ENCODE measurements around the gene DARS1. TPM values are rescaled to one million over a fixed set of nuclear protein-coding genes. Genes with fewer than 3 reads are reported as not detected.

Gene DARS1
- total RNA-seq, 4 donors from 2014 or later, result 115 to 176 (median 156) TPM

DNA sequence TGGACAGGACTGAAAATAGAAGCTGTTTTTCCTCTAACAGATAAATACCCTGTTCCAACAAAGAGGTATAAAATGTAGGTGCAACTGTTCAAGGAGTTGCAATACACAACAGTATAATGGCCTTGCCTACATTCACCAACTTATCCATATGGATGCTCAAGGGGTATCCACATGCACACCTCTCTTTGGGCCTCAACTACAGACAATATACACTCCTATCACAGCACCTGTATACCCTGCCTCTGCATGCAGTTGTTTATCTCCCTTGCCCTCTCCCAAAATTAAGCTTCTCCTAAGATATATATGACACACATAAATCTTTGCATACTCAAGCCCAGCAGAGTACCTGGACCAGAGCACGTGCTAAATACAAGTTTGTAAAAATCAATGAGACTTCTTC is 37.3 kb downstream of the DARS1 start:
- WGBS, 2 donors (ENCODE audit: low coverage in 1 of 2), result 100% methylated on average over 1 of the region's 1 CpG; no CpG with 5 or more reads in 1 of the 2 donors
- no peak for ATAC-seq
- no peak overlapping the region for H3K27ac ChIP-seq
- H3K4me3 ChIP-seq, result no peak overlapping the region
- H3K4me1 ChIP-seq, result peaks cover 0 to 47% (median 3%) of the 10 kb centered on the region in 3 donors
- no peaks in the 10 kb centered on the region for H3K9me3 ChIP-seq
- H3K36me3 ChIP-seq, result no peaks in the 10 kb centered on the region
- no peak for TF ChIP-seq POLR2AphosphoS5 (IDR thresholded peaks at IDR 0.05)
- no peak for TF ChIP-seq POLR2A (IDR thresholded peaks at IDR 0.05)
- no peak for TF ChIP-seq EP300 (IDR thresholded peaks at IDR 0.05)
- no peak for TF ChIP-seq CTCF (IDR thresholded peaks at IDR 0.05)
- no peaks in the 10 kb centered on the region for H3K27me3 ChIP-seq

DNA sequence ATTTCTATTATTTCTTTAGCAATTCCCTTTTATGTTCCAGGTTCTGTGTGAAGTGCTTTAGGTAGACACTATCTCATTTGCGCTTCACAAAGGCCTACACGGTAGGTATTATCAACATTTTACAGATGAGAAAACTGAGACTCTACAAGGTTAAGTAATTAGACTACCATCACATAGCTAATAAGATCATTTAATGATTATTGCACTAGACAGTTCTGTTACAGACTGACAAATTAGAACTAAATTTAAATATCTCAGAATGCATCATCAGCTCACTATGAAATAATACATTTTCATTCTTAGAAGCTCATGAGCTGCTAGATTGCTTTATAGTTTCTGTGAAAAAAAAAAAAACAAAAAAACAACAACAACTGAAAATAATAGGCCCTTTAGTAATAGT is 37.9 kb downstream of the DARS1 start:
- H3K36me3 ChIP-seq, result peaks cover 0 to 6% of the 10 kb centered on the region in 2 donors
- H3K4me1 ChIP-seq, result peaks cover 0 to 47% (median 3%) of the 10 kb centered on the region in 3 donors
- TF ChIP-seq CTCF (IDR thresholded peaks at IDR 0.05) (no peak), EP300 (IDR thresholded peaks at IDR 0.05) (no peak), POLR2AphosphoS5 (IDR thresholded peaks at IDR 0.05) (no peak), POLR2A (IDR thresholded peaks at IDR 0.05) (no peak)
- 91 to 100% methylated on average over 2 of the region's 2 CpGs for WGBS, 2 donors (ENCODE audit: low coverage in 1 of 2)
- ATAC-seq, result no peak
- no peak overlapping the region for H3K4me3 ChIP-seq
- no peaks in the 10 kb centered on the region for H3K27me3 ChIP-seq
- no peak overlapping the region for H3K27ac ChIP-seq
- H3K9me3 ChIP-seq, result no peaks in the 10 kb centered on the region

- Histone ChIP-seq H3K9me3 (no peaks in the 10 kb centered on the region), H3K27ac (no peak overlapping the region), H3K4me3 (no peak overlapping the region), H3K4me1 (peaks cover 0 to 36% (median 3%) of the 10 kb centered on the region in 3 donors), H3K36me3 (peaks cover 0 to 14% of the 10 kb centered on the region in 2 donors), H3K27me3 (no peaks in the 10 kb centered on the region)
- 65 to 73% methylated on average over 3 of the region's 3 CpGs for WGBS, 2 donors (ENCODE audit: low coverage in 1 of 2)
- ATAC-seq, result no peak
- TF ChIP-seq CTCF (IDR thresholded peaks at IDR 0.05) (no peak), EP300 (IDR thresholded peaks at IDR 0.05) (no peak), POLR2AphosphoS5 (IDR thresholded peaks at IDR 0.05) (no peak), POLR2A (IDR thresholded peaks at IDR 0.05) (no peak)
Measured at GRCh38 chr2:135945526-135945925, 39.9 kb downstream of the DARS1 start.

DNA sequence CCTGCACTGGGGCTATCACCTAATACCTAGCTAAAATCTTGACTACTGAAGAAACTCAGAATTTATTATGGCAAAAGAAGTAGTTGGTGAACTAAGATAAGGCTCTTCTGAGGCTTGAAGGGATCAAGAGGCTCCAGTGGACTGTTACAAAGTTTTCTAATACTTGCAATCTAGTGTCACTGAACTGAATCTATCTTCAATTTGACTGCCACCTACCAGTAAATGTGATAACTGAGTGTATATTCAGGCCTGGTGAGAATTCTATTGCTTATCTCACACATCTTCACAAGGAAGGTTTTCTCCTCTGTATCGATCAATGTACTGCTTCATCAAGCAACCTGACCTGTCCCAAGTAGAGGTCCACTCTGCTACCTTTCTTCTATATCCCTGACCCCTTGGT is 40.8 kb downstream of the DARS1 start:
- Histone ChIP-seq H3K9me3 (no peaks in the 10 kb centered on the region), H3K27ac (no peak overlapping the region), H3K27me3 (no peaks in the 10 kb centered on the region), H3K4me3 (no peak overlapping the region), H3K4me1 (peaks cover 0 to 27% (median 0%) of the 10 kb centered on the region in 3 donors), H3K36me3 (peaks cover 0 to 14% of the 10 kb centered on the region in 2 donors)
- no peak for ATAC-seq
- WGBS, 2 donors (ENCODE audit: low coverage in 1 of 2), result 80 to 100% methylated on average over 1 of the region's 1 CpG
- TF ChIP-seq CTCF (IDR thresholded peaks at IDR 0.05) (no peak), POLR2A (IDR thresholded peaks at IDR 0.05) (no peak), EP300 (IDR thresholded peaks at IDR 0.05) (no peak), POLR2AphosphoS5 (IDR thresholded peaks at IDR 0.05) (no peak)

DNA sequence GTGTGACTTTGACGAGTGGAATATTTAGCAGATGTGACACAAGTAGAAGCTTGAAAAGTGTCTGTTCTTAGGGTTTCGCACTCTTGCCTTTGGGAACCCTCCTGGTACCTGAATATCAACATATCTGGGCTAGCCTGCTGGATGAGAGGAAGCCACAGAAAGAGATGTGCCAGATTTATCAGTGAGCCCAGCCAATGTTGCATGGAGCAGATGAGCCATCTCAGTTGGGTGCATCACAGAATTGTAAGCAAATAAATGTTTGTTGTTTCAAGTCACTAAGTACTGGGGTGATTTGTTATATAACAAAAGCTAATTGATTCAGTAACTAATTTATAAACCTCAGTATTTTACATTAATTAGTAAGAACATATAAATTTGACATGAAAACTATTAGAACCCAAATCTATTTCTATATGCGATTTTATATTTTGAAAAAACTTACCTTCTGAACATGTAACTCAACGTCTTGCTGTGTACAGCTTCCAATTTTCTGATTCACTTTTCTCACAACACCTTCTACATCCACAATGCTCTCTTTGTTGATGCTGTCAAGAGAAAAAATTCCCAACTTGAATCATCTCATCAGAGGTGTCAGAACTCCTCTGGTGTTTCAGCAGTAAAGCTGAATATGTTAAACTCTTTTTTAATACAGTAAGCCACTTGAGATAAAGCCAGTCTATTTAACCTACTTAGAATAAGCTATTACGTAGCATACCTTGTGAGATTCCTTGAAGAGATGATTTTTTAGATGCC is 42.3 kb downstream of the DARS1 start:
- Histone ChIP-seq H3K9me3 (no peaks in the 10 kb centered on the region), H3K27ac (no peak overlapping the region), H3K27me3 (no peaks in the 10 kb centered on the region), H3K4me1 (peaks cover 0 to 12% (median 0%) of the 10 kb centered on the region in 3 donors), H3K4me3 (no peak overlapping the region), H3K36me3 (peaks cover 0 to 14% of the 10 kb centered on the region in 2 donors)
- no peak for ATAC-seq
- 80 to 85% methylated on average over 4 to 5 of the region's 5 CpGs for WGBS, 2 donors (ENCODE audit: low coverage in 1 of 2)
- TF ChIP-seq CTCF (IDR thresholded peaks at IDR 0.05), result no peak
- TF ChIP-seq EP300 (IDR thresholded peaks at IDR 0.05), result no peak
- TF ChIP-seq POLR2A (IDR thresholded peaks at IDR 0.05), result no peak
- no peak for TF ChIP-seq POLR2AphosphoS5 (IDR thresholded peaks at IDR 0.05)
